Neural progenitor cell (in vitro differentiated cells): Measurements from ENCODE around the gene PEF1. TPM values are rescaled to one million over a fixed set of nuclear protein-coding genes. Genes with fewer than 3 reads are reported as not detected.

Experiments
- DNase-seq: peaks from one replicate; pipeline ENCODE4 v3.0.0-alpha.2; 2016; ENCODE audit warnings: low spot score
- H2AFZ ChIP-seq: fragments of 200-600 bp; sonication (generic); replicated peaks from 2 replicates; pipeline ENCODE4 v1.6.1; 2016; ENCODE audit warnings: antibody characterized with exemption
- H3F3A ChIP-seq: fragments of 200-600 bp; sonication (generic); 2 replicates; pipeline ENCODE4 v1.6.1; 2016; ENCODE audit warnings: antibody characterized with exemption, low read depth
- H3K27ac ChIP-seq: fragments of 200-600 bp; sonication (generic); 2 replicates; pipeline ENCODE4 v1.5.1; 2016; ENCODE audit warnings: mild to moderate bottlenecking
- H3K27me3 ChIP-seq: fragments of 200-600 bp; sonication (generic); 2 replicates; pipeline ENCODE4 v1.6.1; 2016; ENCODE audit warnings: mild to moderate bottlenecking, moderate library complexity
- H3K36me3 ChIP-seq: fragments of 200-600 bp; sonication (generic); 2 replicates; pipeline ENCODE4 v1.5.1; 2016
- H3K4me1 ChIP-seq: fragments of 200-600 bp; sonication (generic); 2 replicates; pipeline ENCODE4 v1.6.1; 2016; ENCODE audit warnings: mixed run types
- H3K4me2 ChIP-seq: fragments of 200-600 bp; sonication (generic); 2 replicates; pipeline ENCODE4 v1.6.1; 2016
- H3K4me3 ChIP-seq: fragments of 200-600 bp; sonication (generic); 2 replicates; pipeline ENCODE4 v1.5.1; 2016
- H3K79me2 ChIP-seq: fragments of 200-600 bp; sonication (generic); 2 replicates; pipeline ENCODE4 v1.6.1; 2016; ENCODE audit warnings: low read depth
- H3K9ac ChIP-seq: fragments of 200-600 bp; sonication (generic); 2 replicates; pipeline ENCODE4 v1.6.1; 2016
- H3K9me3 ChIP-seq: fragments of 200-600 bp; sonication (generic); 2 replicates; pipeline ENCODE4 v1.5.1; 2016; ENCODE audit warnings: low read depth
- H4K20me1 ChIP-seq: fragments of 200-600 bp; sonication (generic); 2 replicates; pipeline ENCODE4 v1.6.1; 2016; ENCODE audit warnings: low read depth
- H3K27ac Mint-ChIP-seq: 3 replicates; pipeline ENCODE4 v1.8.0; 2021; ENCODE audit warnings: mixed read lengths
- H3K27me3 Mint-ChIP-seq: 2 replicates; pipeline ENCODE4 v1.8.0; 2022; ENCODE audit warnings: low read depth, mild to moderate bottlenecking, inconsistent platforms, moderate library complexity, mixed read lengths; ENCODE audit not compliant: insufficient read depth
- H3K36me3 Mint-ChIP-seq: 3 replicates; pipeline ENCODE4 v1.8.0; 2021; ENCODE audit warnings: mixed read lengths
- H3K4me1 Mint-ChIP-seq: 3 replicates; pipeline ENCODE4 v1.8.0; 2021; ENCODE audit warnings: mixed read lengths
- H3K4me3 Mint-ChIP-seq: 3 replicates; pipeline ENCODE4 v1.8.0; 2021; ENCODE audit warnings: mild to moderate bottlenecking, moderate library complexity, mixed read lengths
- H3K9me3 Mint-ChIP-seq: 3 replicates; pipeline ENCODE4 v1.8.0; 2020; ENCODE audit warnings: mixed read lengths
- EZH2 ChIP-seq: fragments of 200-600 bp; sonication (generic); IDR thresholded peaks from 2 replicates; pipeline ENCODE4 v1.6.1; 2017; ENCODE audit warnings: antibody characterized with exemption, mild to moderate bottlenecking, moderate library complexity
- EZH2phosphoT487 ChIP-seq: fragments of 200-600 bp; sonication (generic); IDR thresholded peaks from 2 replicates; pipeline ENCODE4 v1.6.1; 2017; ENCODE audit warnings: antibody characterized with exemption
- total RNA-seq: library from RNA; depleted of rRNA; stranded (reverse); fragments of >200 nt; gene quantifications from 2 replicates; pipeline ENCODE4 v1.2.3, GENCODE V29; 2015; ENCODE audit warnings: low replicate concordance
- TF ChIP-seq, protein P1 (sequence below): fragments of 200-600 bp; sonication (generic); IDR thresholded peaks from 2 replicates; pipeline ENCODE4 v1.5.1; 2017; ENCODE audit warnings: antibody characterized with exemption, mild to moderate bottlenecking

Gene PEF1
- total RNA-seq, 1 donor from 2014 or later: 30.7 TPM

DNA sequence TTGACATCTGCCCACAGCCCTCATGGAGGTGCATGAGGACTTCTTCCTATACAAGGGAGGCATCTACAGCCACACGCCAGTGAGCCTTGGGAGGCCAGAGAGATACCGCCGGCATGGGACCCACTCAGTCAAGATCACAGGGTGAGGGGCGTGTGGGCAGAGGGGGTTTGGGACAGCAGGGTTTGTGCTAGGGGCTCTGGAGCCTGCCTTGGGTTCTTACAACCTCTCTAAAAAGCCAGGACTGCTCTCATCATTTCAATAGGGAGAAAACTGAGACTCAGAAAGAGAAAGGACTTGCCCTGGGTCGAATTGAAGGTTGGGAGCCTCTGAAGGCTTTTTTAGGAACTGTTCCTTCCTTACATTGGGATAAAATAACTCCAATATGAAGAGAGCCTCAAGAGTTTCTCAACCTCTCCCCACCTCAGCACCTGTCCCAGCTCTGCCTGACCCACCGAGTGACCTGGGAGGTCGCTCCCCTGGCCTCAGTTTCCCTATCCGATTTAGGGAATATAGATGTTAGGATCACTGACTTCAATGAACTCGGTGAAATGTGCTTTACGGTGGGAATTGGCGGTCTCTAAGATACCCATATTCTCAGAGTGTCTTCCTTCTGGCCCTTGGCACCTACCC lies 58.8 kb downstream of the PEF1 start:
- no peak for DNase-seq
- no peak overlapping the region for H3K4me3 Mint-ChIP-seq
- Histone ChIP-seq H3K36me3 (no peaks in the 10 kb centered on the region), H2AFZ (no peak overlapping the region), H3K27me3 (peaks cover 31% of the 10 kb centered on the region), H3K9me3 (no peaks in the 10 kb centered on the region), H3K4me1 (no peaks in the 10 kb centered on the region), H3K4me3 (no peak overlapping the region), H3K9ac (no peak overlapping the region), H3K4me2 (no peak overlapping the region), H3K79me2 (no peaks in the 10 kb centered on the region), H4K20me1 (peaks cover 3% of the 10 kb centered on the region), H3K27ac (no peak overlapping the region), H3F3A (peaks cover 4% of the 10 kb centered on the region)
- H3K9me3 Mint-ChIP-seq: no peaks in the 10 kb centered on the region
- TF ChIP-seq EZH2phosphoT487 (no peak), EZH2 (no peak)
- no peak overlapping the region for H3K27ac Mint-ChIP-seq
- H3K27me3 Mint-ChIP-seq: peaks cover 14% of the 10 kb centered on the region
- no peaks in the 10 kb centered on the region for H3K36me3 Mint-ChIP-seq
- no peaks in the 10 kb centered on the region for H3K4me1 Mint-ChIP-seq

DNA sequence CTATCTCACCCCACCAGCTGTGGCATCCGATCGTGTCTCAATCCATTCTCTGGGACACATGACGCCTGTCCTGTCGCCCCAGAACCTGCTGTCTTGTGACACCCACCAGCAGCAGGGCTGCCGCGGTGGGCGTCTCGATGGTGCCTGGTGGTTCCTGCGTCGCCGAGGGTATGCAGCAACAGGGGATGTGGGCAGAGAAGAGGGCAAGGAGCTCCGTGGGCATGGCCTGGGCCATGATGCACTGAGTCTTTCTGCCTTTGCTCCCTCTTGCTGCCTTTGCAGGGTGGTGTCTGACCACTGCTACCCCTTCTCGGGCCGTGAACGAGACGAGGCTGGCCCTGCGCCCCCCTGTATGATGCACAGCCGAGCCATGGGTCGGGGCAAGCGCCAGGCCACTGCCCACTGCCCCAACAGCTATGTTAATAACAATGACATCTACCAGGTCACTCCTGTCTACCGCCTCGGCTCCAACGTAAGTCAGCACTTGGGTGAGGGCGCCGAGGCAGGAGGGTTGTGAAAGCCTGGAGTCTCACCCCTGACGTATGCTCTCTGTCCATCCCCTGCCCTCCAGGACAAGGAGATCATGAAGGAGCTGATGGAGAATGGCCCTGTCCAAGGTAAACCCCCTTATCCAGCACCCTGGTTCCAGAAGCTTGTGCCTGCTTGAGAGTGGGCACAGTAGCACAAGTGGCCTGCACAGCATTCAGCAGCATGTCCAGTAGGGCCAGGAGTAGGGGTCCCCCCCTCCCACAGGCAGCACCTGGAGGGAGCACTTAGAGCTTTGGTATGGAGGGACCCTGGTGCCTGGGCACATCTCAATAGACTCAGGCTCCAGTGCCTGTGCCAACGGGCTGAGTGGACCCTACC lies 59.6 kb downstream of the PEF1 start:
- Mint-ChIP-seq H3K4me1 (peaks cover under 1% of the 10 kb centered on the region), H3K27me3 (peaks cover 11% of the 10 kb centered on the region), H3K27ac (no peak overlapping the region), H3K36me3 (no peaks in the 10 kb centered on the region), H3K4me3 (no peak overlapping the region), H3K9me3 (no peaks in the 10 kb centered on the region)
- H3K27ac ChIP-seq: no peak overlapping the region
- H2AFZ ChIP-seq: no peak overlapping the region
- H3K4me2 ChIP-seq: no peak overlapping the region
- H3K79me2 ChIP-seq: no peaks in the 10 kb centered on the region
- no peaks in the 10 kb centered on the region for H3K36me3 ChIP-seq
- H3K4me1 ChIP-seq: no peaks in the 10 kb centered on the region
- DNase-seq: no peak
- H3K27me3 ChIP-seq: peaks cover 23% of the 10 kb centered on the region
- peaks cover 4% of the 10 kb centered on the region for H3F3A ChIP-seq
- TF ChIP-seq EZH2phosphoT487: no peak
- H3K4me3 ChIP-seq: no peak overlapping the region
- H3K9ac ChIP-seq: no peak overlapping the region
- H4K20me1 ChIP-seq: peaks cover 3% of the 10 kb centered on the region
- H3K9me3 ChIP-seq: no peaks in the 10 kb centered on the region

DNA sequence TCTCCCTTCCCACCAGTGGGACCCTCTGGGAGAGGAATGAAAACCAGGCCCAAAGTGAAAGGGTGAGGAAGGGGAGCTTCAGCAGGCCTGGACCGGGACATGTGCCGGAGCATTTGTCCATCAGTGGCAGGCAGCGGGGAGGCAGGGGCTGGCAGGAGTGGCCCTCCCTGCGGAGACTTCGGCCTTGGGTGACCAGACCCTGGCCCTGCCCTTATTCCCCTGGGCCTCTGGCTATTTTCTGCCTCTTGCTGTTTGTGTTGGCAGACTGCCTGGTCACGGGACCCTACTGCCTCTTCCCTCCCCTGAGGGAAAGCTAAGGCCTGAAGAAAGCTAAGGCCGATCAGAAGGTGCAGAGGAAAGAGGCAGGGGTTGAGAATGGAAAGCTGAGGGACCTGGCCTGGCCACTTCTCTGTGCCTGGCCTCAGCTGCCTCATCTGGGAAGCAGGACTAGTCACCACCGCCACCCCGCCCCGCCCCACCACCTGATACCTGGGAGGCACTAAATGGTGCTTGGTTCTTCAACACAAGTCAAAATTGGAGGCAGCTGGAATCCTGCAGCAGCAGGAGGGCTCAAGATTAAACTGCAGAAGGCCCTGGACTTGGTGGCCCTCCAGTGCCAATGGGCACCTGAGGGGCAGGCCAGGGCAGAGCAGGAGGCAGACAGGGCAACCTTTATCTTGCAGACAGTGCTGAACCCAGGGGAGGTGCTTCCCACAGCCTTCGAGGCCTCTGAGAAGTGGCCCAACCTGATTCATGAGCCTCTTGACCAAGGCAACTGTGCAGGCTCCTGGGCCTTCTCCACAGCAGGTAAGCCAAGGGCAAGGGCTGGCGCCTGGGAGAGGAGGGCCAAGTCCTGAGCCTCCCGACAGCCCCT lies 60.4 kb downstream of the PEF1 start:
- Histone ChIP-seq H3K27me3 (peaks cover 17% of the 10 kb centered on the region), H3K4me2 (no peak overlapping the region), H3K79me2 (no peaks in the 10 kb centered on the region), H3K4me1 (no peaks in the 10 kb centered on the region), H3K9me3 (no peaks in the 10 kb centered on the region), H4K20me1 (peaks cover 3% of the 10 kb centered on the region), H2AFZ (no peak overlapping the region), H3F3A (peaks cover 4% of the 10 kb centered on the region), H3K4me3 (no peak overlapping the region), H3K36me3 (no peaks in the 10 kb centered on the region), H3K27ac (no peak overlapping the region), H3K9ac (no peak overlapping the region)
- no peak overlapping the region for H3K4me3 Mint-ChIP-seq
- H3K9me3 Mint-ChIP-seq: no peaks in the 10 kb centered on the region
- TF ChIP-seq, protein P1, sequence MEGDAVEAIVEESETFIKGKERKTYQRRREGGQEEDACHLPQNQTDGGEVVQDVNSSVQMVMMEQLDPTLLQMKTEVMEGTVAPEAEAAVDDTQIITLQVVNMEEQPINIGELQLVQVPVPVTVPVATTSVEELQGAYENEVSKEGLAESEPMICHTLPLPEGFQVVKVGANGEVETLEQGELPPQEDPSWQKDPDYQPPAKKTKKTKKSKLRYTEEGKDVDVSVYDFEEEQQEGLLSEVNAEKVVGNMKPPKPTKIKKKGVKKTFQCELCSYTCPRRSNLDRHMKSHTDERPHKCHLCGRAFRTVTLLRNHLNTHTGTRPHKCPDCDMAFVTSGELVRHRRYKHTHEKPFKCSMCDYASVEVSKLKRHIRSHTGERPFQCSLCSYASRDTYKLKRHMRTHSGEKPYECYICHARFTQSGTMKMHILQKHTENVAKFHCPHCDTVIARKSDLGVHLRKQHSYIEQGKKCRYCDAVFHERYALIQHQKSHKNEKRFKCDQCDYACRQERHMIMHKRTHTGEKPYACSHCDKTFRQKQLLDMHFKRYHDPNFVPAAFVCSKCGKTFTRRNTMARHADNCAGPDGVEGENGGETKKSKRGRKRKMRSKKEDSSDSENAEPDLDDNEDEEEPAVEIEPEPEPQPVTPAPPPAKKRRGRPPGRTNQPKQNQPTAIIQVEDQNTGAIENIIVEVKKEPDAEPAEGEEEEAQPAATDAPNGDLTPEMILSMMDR: no peak
- H3K4me1 Mint-ChIP-seq: peaks cover 6% of the 10 kb centered on the region
- no peak overlapping the region for H3K27ac Mint-ChIP-seq
- H3K36me3 Mint-ChIP-seq: no peaks in the 10 kb centered on the region
- H3K27me3 Mint-ChIP-seq: peaks cover 9% of the 10 kb centered on the region
- DNase-seq: no peak
